LHCN-M2 (cell line): Measurements from ENCODE around the gene IL7R. TPM values are rescaled to one million over a fixed set of nuclear protein-coding genes. Genes with fewer than 3 reads are reported as not detected.
"Not testable (repeated sequence)": the region's sequence is repeated elsewhere in the genome, so short reads cannot be mapped to it uniquely, and the experiment has no call there.

ENCODE experiments used
- DNase-seq: peaks from one replicate; pipeline ENCODE4 v3.0.0-alpha.2; 2012; ENCODE audit warnings: low read depth
- total RNA-seq: library from RNA; depleted of rRNA; stranded (reverse); fragments of >200 nt; gene quantifications from 2 replicates; pipeline ENCODE4 v1.2.3, GENCODE V29; 2014

The IL7R gene
- total RNA-seq, 1 experiment from 2014 or later: 7.3 TPM

GRCh38 chr5:35870605-35871004, 13.9 kb downstream of the IL7R start:
- DNase-seq: no peak

- DNase-seq: no peak
These were observed 19.8 kb downstream of the IL7R start for GRCh38 chr5:35876454-35876853.

- peak; percentile 38 for DNase-seq
These were observed 20.2 kb downstream of the IL7R start for GRCh38 chr5:35876922-35877321.

GRCh38 chr5:35877655-35878054, 21.0 kb downstream of the IL7R start:
- DNase-seq: no peak

GRCh38 chr5:35878079-35878478, 21.4 kb downstream of the IL7R start:
- DNase-seq: no peak

- DNase-seq: no peak
These were observed 22.4 kb downstream of the IL7R start for GRCh38 chr5:35879096-35879495.

GRCh38 chr5:35879649-35880048, 23.0 kb downstream of the IL7R start:
- no peak for DNase-seq

GRCh38 chr5:35880156-35880555, 23.5 kb downstream of the IL7R start:
- no peak for DNase-seq

GRCh38 chr5:35881758-35882157, 25.1 kb downstream of the IL7R start:
- DNase-seq: no peak

GRCh38 chr5:35884191-35884769, 27.6 kb downstream of the IL7R start:
- DNase-seq: peak; percentile 84

- DNase-seq: no peak
These were observed 28.1 kb downstream of the IL7R start for GRCh38 chr5:35884773-35885172.

GRCh38 chr5:35886381-35886780, 29.7 kb downstream of the IL7R start:
- DNase-seq: no peak

GRCh38 chr5:35887321-35888100, 30.8 kb downstream of the IL7R start:
- no peak for DNase-seq

- DNase-seq: no peak
These were observed 33.6 kb downstream of the IL7R start for GRCh38 chr5:35890021-35891020.

GRCh38 chr5:35892799-35893198, 36.1 kb downstream of the IL7R start:
- DNase-seq: not testable (repeated sequence)

- no peak for DNase-seq
These were observed 37.4 kb downstream of the IL7R start for GRCh38 chr5:35894131-35894530.

GRCh38 chr5:35898952-35899660, 42.4 kb downstream of the IL7R start:
- DNase-seq: no peak

- DNase-seq: peak; percentile 25
These were observed 43.1 kb downstream of the IL7R start for GRCh38 chr5:35899800-35900199.

GRCh38 chr5:35900972-35901695, 44.4 kb downstream of the IL7R start:
- no peak for DNase-seq

GRCh38 chr5:35902046-35902672, 45.5 kb downstream of the IL7R start:
- DNase-seq: peak; percentile 17
